DND-41 (cell line): ENCODE measurements around the gene PLEKHH1.

Experiments used
- ATAC-seq: fragments of 200-7000 bp; cut with Tn5 transposase; 3 replicates; pipeline ENCODE4 v1.9.1; 2021; ENCODE audit warnings: low read depth; ENCODE audit not compliant: insufficient read depth
- DNase-seq: peaks from one replicate; pipeline ENCODE4 v3.0.0-alpha.2; 2020
- H2AFZ ChIP-seq: 2 replicates; pipeline ENCODE4 v1.6.0; 2012; ENCODE audit warnings: low read depth, low read length
- H3K27ac ChIP-seq: 2 replicates; pipeline ENCODE4 v1.5.1; 2012; ENCODE audit warnings: low read length, inconsistent platforms
- H3K27me3 ChIP-seq: fragments of 200-600 bp; sonication (generic); 2 replicates; pipeline ENCODE4 v1.6.0; 2012; ENCODE audit warnings: low read length, mild to moderate bottlenecking, inconsistent platforms; ENCODE audit not compliant: insufficient read depth, poor library complexity
- H3K36me3 ChIP-seq: 2 replicates; pipeline ENCODE4 v1.5.1; 2012; ENCODE audit warnings: low read length, inconsistent platforms; ENCODE audit not compliant: insufficient read depth
- H3K4me1 ChIP-seq: 2 replicates; pipeline ENCODE4 v1.5.1; 2012; ENCODE audit warnings: mild to moderate bottlenecking, low read length; ENCODE audit not compliant: insufficient read depth
- H3K4me2 ChIP-seq: 2 replicates; pipeline ENCODE4 v1.6.0; 2012; ENCODE audit warnings: mild to moderate bottlenecking, moderate library complexity, low read length, inconsistent platforms; ENCODE audit not compliant: insufficient read depth
- H3K4me3 ChIP-seq, 2 experiments: fragments of 200-600 bp in 1 of 2; shearing (Covaris generic) in 1 of 2; 2 replicates each; pipeline ENCODE4 v1.5.1; 2012 to 2016; ENCODE audit warnings: inconsistent platforms in 2 of 2, low read length in 2 of 2, mild to moderate bottlenecking in 2 of 2, low read depth in 1 of 2, moderate library complexity in 1 of 2
- H3K79me2 ChIP-seq: 2 replicates; pipeline ENCODE4 v1.6.0; 2012; ENCODE audit warnings: low read length, inconsistent platforms; ENCODE audit not compliant: insufficient read depth
- H3K9ac ChIP-seq: 2 replicates; pipeline ENCODE4 v1.6.0; 2012; ENCODE audit warnings: low read depth, mild to moderate bottlenecking, inconsistent platforms, low read length, moderate library complexity
- H3K9me3 ChIP-seq: 2 replicates; pipeline ENCODE4 v1.5.1; 2012; ENCODE audit warnings: low read length, moderate library complexity, mild to moderate bottlenecking, inconsistent platforms; ENCODE audit not compliant: insufficient read depth, severe bottlenecking
- H4K20me1 ChIP-seq: 2 replicates; pipeline ENCODE4 v1.6.0; 2012; ENCODE audit warnings: low read length; ENCODE audit not compliant: insufficient read depth
- EZH2 ChIP-seq: IDR thresholded peaks from 3 replicates; pipeline ENCODE4 v1.6.1; 2012; ENCODE audit warnings: borderline replicate concordance, low read depth, mild to moderate bottlenecking, moderate library complexity, low read length, inconsistent platforms; ENCODE audit not compliant: severe bottlenecking
- TF ChIP-seq, protein P1 (sequence below): IDR thresholded peaks from 2 replicates; pipeline ENCODE4 v1.5.1; 2012; ENCODE audit warnings: borderline replicate concordance, low read length, moderate library complexity, mild to moderate bottlenecking; ENCODE audit not compliant: poor library complexity, severe bottlenecking; ENCODE audit errors: extremely low read depth

The PLEKHH1 gene

GRCh38 chr14:67555518-67556090, 22.5 kb downstream of the PLEKHH1 start:
- H3K27me3 ChIP-seq: peaks cover 23% of the 10 kb centered on the region
- H3K9me3 ChIP-seq: no peaks in the 10 kb centered on the region
- no peak overlapping the region for H3K27ac ChIP-seq
- DNase-seq (no peak), ATAC-seq (no peak)
- no peak overlapping the region for H2AFZ ChIP-seq
- no peaks in the 10 kb centered on the region for H3K36me3 ChIP-seq
- H3K79me2 ChIP-seq: no peaks in the 10 kb centered on the region
- H3K4me2 ChIP-seq: no peak overlapping the region
- no peak overlapping the region for H3K9ac ChIP-seq
- H3K4me3 ChIP-seq: no peak overlapping the region
- no peak for TF ChIP-seq EZH2
- TF ChIP-seq, protein P1, sequence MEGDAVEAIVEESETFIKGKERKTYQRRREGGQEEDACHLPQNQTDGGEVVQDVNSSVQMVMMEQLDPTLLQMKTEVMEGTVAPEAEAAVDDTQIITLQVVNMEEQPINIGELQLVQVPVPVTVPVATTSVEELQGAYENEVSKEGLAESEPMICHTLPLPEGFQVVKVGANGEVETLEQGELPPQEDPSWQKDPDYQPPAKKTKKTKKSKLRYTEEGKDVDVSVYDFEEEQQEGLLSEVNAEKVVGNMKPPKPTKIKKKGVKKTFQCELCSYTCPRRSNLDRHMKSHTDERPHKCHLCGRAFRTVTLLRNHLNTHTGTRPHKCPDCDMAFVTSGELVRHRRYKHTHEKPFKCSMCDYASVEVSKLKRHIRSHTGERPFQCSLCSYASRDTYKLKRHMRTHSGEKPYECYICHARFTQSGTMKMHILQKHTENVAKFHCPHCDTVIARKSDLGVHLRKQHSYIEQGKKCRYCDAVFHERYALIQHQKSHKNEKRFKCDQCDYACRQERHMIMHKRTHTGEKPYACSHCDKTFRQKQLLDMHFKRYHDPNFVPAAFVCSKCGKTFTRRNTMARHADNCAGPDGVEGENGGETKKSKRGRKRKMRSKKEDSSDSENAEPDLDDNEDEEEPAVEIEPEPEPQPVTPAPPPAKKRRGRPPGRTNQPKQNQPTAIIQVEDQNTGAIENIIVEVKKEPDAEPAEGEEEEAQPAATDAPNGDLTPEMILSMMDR: no peak
- H4K20me1 ChIP-seq: no peaks in the 10 kb centered on the region
- H3K4me1 ChIP-seq: no peaks in the 10 kb centered on the region

DNA sequence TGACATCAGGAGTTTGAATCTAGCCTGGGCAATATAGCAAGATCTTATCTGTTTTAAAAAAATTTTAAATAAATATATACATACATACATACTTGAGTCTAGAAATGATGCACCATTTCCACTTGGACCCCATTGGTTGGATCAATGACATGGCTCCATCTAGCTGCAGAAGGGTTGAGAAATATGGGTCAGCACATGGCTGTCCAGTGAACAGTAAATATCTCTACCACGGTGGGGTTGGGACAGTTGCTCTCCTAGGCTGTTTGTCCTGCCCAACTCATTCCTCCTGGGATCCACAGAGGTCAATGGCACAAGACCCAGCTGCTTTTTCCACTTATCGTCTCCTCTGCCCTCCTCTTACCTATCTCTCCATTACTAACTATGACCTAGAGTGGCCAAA, 23.6 kb downstream of the PLEKHH1 start:
- peaks cover 23% of the 10 kb centered on the region for H3K27me3 ChIP-seq
- TF ChIP-seq, protein P1: no peak
- no peak for TF ChIP-seq EZH2
- H2AFZ ChIP-seq: no peak overlapping the region
- ATAC-seq: no peak
- no peaks in the 10 kb centered on the region for H3K9me3 ChIP-seq
- no peak overlapping the region for H3K4me3 ChIP-seq
- no peaks in the 10 kb centered on the region for H4K20me1 ChIP-seq
- DNase-seq: no peak
- no peak overlapping the region for H3K27ac ChIP-seq
- no peaks in the 10 kb centered on the region for H3K79me2 ChIP-seq
- no peak overlapping the region for H3K9ac ChIP-seq
- H3K4me1 ChIP-seq: no peaks in the 10 kb centered on the region
- H3K4me2 ChIP-seq: no peak overlapping the region
- no peaks in the 10 kb centered on the region for H3K36me3 ChIP-seq

- Histone ChIP-seq H4K20me1 (no peaks in the 10 kb centered on the region), H3K4me2 (no peak overlapping the region), H3K36me3 (no peaks in the 10 kb centered on the region), H3K9me3 (no peaks in the 10 kb centered on the region), H3K27me3 (peaks cover 23% of the 10 kb centered on the region), H2AFZ (no peak overlapping the region), H3K9ac (no peak overlapping the region), H3K27ac (no peak overlapping the region), H3K4me1 (no peaks in the 10 kb centered on the region), H3K4me3 (no peak overlapping the region), H3K79me2 (no peaks in the 10 kb centered on the region)
- TF ChIP-seq, protein P1: no peak
- no peak for TF ChIP-seq EZH2
- ATAC-seq: no peak
- no peak for DNase-seq
Measured at GRCh38 chr14:67557118-67557517, 24.0 kb downstream of the PLEKHH1 start.
